Cardiac fibroblast (primary cell): ENCODE results near the gene RAB18.
"Not testable (repeated sequence)": the region's sequence is repeated elsewhere in the genome, so short reads cannot be mapped to it uniquely, and the experiment has no call there.

Experiments
- DNase-seq, 2 donors: peaks; one replicate each; pipeline versions ENCODE4 v3.0.0 to v3.0.0-alpha.2; 2010; ENCODE audit warnings: low read depth in 2 of 2
- H3K4me3 ChIP-seq, 2 donors: replicated peaks in 1 of 2; 1 replicate in 1 of 2; 2 replicates in 1 of 2; pipeline ENCODE4 v1.5.1; 2011; ENCODE audit warnings: low read depth in 2 of 2, low read length in 2 of 2, mild to moderate bottlenecking in 2 of 2, moderate library complexity in 1 of 2
- TF ChIP-seq, protein P1 (sequence below): IDR thresholded peaks from one replicate; pipeline ENCODE4 v1.5.1; 2011; ENCODE audit warnings: low read depth, mild to moderate bottlenecking, low read length, inconsistent platforms

The RAB18 gene

DNA sequence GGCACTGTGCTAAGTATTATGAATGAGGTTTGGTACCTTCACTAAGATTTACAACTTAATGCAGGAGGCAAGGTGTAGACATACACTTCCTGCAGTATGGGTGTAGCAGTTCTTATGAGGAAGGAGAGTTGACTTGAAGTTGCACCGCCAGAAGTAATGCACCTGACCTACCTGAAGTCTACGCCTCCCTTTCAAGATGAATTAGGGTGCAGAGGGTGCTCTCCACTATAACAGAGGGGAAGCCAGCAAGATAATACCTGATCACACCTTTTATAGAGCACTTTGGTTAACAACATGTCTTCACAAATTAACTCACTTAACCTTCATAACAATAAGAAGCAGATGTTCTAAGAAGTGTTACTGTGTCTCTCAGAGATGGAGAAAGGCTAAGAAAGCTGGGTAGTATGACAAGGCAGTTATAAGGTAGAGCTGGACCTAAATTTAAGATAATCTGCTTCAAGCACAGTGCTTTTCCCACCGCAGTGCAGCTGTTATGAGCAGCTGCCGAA lies 552 bp upstream of the RAB18 start:
- TF ChIP-seq, protein P1, sequence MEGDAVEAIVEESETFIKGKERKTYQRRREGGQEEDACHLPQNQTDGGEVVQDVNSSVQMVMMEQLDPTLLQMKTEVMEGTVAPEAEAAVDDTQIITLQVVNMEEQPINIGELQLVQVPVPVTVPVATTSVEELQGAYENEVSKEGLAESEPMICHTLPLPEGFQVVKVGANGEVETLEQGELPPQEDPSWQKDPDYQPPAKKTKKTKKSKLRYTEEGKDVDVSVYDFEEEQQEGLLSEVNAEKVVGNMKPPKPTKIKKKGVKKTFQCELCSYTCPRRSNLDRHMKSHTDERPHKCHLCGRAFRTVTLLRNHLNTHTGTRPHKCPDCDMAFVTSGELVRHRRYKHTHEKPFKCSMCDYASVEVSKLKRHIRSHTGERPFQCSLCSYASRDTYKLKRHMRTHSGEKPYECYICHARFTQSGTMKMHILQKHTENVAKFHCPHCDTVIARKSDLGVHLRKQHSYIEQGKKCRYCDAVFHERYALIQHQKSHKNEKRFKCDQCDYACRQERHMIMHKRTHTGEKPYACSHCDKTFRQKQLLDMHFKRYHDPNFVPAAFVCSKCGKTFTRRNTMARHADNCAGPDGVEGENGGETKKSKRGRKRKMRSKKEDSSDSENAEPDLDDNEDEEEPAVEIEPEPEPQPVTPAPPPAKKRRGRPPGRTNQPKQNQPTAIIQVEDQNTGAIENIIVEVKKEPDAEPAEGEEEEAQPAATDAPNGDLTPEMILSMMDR = no peak
- DNase-seq = no peak
- peak overlapping the region; percentile 83 to 97 for H3K4me3 ChIP-seq

DNA sequence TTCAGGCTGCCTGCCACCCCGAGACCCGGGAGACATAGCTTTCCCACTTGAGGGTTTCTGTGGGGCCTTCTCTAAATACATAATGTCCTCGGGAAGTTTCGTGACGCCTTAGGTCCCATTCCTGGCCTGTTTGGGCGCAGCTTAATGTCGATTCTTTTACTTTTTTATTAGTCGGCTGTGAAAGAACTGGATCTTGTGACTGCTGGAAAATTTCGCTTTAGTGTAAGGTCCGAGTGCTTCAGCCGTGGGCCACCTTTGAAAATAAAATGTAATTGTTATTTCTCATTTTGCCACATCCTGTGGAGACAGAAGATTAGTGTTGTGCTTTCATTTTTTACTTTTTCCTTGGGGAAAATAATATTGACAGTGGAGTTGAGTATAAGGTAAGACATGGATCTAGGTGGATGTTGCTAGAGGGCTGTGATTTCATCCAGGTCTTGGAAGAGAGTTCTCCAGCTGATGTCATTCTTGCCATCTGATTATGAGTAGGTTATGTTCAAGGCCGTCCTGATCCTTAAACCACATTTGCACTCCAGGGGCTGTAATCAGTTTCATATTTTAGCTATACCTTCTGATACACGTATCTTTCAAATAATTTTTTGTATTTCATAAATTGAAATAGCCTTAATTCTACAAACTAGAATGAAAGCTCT lies 830 bp downstream of the RAB18 start:
- TF ChIP-seq, protein P1 = no peak
- peak; percentile 24 to 57 for DNase-seq
- H3K4me3 ChIP-seq = peak overlapping the region; percentile 83 to 97

DNA sequence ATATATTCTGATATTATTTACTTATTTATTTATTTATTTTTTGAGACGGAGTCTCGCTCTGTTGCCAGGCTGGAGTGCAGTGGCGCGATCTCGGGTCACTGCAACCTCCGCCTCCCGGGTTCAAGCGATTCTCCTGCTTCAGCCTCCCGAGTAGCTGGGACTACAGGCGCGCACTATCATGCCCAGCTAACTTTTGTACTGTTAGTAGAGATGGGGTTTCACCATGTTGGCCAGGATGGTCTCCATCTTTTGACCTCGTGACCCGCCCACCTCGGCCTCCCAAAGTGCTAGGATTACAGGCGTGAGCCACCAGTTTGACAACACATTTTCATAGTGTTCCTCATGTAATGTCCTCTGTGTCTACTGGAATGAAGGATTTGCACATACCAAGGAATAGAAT lies 1.4 kb downstream of the RAB18 start:
- DNase-seq = not testable (repeated sequence)
- peak overlapping the region in 1 of 2 donors; percentile 97 for H3K4me3 ChIP-seq

DNA sequence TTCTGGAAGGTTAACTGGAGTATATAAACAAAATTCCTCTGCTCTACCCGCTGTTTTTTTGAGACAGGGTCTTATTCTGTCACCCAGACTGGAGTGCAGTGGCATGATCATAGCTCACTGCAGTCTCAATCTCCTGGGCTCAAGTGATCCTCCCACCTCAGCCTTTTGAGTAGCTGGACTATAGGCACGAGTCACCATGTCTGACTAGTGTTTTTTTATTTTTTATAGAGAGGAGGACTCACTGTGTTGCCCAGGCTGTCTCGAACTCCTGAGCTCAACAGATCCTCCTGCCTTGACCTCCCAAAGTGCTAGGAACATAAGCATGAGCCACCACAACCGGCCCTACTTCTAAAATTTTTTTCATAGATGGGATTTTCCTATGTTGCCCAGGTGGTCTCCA lies 2.2 kb downstream of the RAB18 start:
- H3K4me3 ChIP-seq = no peak overlapping the region
- peak in 1 of 2 donors; percentile 24 for DNase-seq
- TF ChIP-seq, protein P1 = no peak

DNA sequence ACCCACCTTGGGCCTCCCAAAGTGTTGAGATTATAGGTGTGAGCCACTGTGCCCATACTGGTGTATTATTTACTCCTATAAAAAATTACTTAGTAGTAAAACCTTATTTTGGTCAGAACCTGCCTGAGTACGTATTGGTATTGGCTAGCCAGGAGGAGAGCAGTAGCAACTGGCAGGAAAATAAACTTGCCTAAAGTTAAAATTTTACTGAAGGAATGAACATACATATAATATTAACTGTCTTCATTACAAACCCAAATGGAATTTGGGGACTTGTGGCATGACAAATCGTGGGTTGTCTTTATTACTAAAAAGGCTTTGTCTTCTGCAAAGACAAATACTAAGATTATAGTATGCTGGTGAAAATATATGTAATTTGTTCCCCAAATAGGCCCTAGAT lies 8.4 kb downstream of the RAB18 start:
- TF ChIP-seq, protein P1 = no peak
- no peak overlapping the region for H3K4me3 ChIP-seq
- no peak for DNase-seq

DNA sequence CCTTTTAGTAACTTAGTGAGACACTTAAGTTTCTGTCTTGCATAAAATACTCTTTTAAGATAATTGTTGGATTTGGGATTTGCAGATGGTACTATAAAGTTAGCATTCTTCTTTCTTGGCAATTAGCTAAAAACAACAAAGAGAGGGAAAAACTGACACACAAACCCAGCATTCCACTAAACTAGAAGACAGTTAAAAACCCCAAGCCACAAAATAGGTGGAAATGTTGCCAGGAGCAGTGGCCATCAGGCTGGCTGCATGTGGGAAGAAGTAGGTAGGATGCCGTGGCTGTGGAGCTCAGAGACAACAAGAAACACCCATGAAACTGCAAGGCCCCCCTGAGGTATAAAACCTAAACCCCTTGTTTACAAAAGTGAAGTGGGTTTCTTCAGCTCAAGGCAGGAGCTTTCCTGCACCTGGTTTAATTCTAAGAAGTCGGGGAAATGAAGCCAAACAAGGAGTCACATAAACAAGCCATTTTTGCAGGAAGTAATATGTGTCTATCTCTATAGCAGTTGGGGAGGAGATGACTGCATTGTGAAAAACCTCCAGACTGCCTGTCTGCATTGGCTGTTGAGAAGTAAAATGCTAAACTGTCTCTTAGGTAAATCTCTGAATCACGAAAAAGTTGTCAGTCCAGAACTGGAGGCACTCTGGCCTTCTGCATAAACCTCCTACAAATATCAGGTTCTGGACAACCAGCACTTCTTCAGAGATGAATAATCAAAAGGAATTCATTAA lies 9.5 kb downstream of the RAB18 start:
- no peak overlapping the region for H3K4me3 ChIP-seq
- DNase-seq = peak; percentile 44 to 57
- TF ChIP-seq, protein P1 = no peak

DNA sequence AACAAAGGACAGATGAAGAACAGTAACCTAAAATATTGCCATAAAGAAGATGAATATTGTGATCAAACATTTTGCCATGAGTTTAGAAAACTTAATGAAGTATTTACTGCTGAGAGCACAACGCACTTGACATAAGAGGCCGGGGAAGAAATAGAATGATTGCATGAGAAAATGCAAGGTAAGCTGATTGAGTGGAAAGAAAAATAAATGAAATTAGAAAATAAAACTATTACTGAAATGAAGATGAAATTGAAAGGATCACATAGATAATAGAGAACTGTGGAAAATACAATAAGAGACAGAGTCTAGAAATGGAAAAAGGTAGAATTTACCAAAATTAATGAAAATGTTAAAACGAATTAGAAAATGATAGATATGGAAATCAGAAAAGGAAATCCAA lies 10.1 kb downstream of the RAB18 start:
- H3K4me3 ChIP-seq = no peak overlapping the region
- no peak for DNase-seq
- TF ChIP-seq, protein P1 = no peak
